ENCODE data around the gene MUL1.

GRCh38 chr1:20479840-20480239 is 28.1 kb downstream of the MUL1 start:
- TF ChIP-seq, protein P1, sequence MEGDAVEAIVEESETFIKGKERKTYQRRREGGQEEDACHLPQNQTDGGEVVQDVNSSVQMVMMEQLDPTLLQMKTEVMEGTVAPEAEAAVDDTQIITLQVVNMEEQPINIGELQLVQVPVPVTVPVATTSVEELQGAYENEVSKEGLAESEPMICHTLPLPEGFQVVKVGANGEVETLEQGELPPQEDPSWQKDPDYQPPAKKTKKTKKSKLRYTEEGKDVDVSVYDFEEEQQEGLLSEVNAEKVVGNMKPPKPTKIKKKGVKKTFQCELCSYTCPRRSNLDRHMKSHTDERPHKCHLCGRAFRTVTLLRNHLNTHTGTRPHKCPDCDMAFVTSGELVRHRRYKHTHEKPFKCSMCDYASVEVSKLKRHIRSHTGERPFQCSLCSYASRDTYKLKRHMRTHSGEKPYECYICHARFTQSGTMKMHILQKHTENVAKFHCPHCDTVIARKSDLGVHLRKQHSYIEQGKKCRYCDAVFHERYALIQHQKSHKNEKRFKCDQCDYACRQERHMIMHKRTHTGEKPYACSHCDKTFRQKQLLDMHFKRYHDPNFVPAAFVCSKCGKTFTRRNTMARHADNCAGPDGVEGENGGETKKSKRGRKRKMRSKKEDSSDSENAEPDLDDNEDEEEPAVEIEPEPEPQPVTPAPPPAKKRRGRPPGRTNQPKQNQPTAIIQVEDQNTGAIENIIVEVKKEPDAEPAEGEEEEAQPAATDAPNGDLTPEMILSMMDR (IDR thresholded peaks at IDR 0.05): no peak
- TF ChIP-seq POLR2A (IDR thresholded peaks at IDR 0.05): no peak
